Renal pelvis (tissue), 4 donors: ENCODE results near the gene AUTS2. TPM values are rescaled to one million over a fixed set of nuclear protein-coding genes. Genes with fewer than 3 reads are reported as not detected.

Experiments used
- DNase-seq: peaks from one replicate; pipeline ENCODE4 v3.0.0-alpha.2; 2013
- polyA plus RNA-seq, 3 donors: library from polyadenylated mRNA; unstranded; fragments of 120-200 nt; gene quantifications; one replicate each; pipeline ENCODE4 v1.2.1, GENCODE V29; 2013; ENCODE audit not compliant: insufficient read length in 3 of 3

The AUTS2 gene
- polyA plus RNA-seq, 3 donors = 85.8 to 114 (median 86.6) TPM

DNA sequence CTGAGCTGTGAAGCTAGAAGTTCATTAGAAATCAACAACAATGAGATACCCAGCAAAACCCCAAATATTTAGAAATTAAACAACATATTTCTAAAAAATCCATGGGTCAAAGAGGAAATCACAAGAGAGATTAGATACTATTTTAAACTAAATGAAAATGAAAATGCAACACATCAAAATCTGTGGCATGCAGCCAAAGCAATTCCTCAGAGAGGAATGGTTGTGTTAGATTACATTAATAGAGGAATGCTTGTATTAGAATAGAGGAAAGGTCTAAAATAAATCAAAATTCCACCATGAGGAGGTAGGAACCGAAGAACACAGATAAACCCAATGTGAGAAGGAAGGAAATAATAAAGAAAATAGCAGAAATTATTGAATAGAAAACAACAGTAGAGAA lies 891.5 kb downstream of the AUTS2 start:
- DNase-seq = no peak

- no peak for DNase-seq
These were observed 894.4 kb downstream of the AUTS2 start for GRCh38 chr7:70492625-70493024.

- no peak for DNase-seq
These were observed 896.2 kb downstream of the AUTS2 start for GRCh38 chr7:70494225-70495032.

DNA sequence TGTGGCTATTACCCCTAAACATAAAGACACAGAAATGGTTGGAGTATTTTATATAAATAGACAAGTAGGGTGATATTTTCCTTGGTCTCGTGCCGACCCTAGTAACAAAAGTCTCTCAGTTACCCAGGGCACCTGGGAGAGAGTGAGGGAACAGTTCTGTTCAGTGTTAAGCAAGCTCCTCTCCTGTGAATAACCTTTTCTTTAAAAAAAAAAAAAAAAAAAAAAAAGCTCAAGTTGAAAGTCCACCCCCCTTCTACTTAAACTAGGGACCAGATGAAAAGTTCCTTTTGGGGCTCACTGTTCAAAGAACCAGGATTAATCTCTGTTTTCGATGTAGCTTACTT lies 896.7 kb downstream of the AUTS2 start:
- no peak for DNase-seq

GRCh38 chr7:70497793-70498192 lies 899.5 kb downstream of the AUTS2 start:
- DNase-seq = no peak

DNA sequence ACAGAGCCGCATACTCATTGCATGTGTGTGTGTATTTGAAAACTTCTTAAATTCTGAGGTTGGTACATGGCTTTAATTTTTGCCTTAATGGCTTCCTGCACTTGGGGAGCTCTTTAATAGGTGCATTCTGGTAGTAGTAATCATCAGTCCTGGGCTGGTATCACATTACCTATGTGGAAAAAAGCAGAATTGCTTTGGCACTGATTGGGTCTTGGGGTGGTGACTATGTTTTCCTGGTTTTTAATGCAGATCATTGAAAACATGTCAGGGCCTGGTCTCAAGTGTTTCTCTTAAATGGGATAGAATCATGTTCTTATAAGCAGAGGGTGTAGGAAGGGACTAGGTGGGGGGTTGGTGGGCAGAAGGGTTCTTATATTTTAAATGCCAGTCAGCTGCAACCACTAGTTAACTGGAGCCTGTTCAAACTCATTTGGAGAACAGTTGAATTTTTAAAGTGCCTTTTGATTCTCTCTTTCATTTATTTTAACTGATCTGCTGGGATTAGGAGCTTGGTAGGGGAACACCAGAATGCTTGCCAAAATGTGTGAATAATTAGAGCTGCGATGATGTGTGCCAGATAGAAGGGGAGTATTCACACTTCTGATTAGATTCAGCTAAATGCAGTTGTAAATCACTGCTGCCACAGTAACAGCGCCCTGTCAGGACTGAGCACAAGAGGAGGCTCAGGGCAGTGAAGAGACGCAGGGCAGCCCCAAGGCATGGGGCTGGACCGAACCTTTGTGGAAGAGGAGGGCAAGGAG lies 900.1 kb downstream of the AUTS2 start:
- DNase-seq = no peak

GRCh38 chr7:70500261-70500660 lies 902.0 kb downstream of the AUTS2 start:
- no peak for DNase-seq

- DNase-seq = no peak
These were observed 904.0 kb downstream of the AUTS2 start for GRCh38 chr7:70502117-70502863.

DNA sequence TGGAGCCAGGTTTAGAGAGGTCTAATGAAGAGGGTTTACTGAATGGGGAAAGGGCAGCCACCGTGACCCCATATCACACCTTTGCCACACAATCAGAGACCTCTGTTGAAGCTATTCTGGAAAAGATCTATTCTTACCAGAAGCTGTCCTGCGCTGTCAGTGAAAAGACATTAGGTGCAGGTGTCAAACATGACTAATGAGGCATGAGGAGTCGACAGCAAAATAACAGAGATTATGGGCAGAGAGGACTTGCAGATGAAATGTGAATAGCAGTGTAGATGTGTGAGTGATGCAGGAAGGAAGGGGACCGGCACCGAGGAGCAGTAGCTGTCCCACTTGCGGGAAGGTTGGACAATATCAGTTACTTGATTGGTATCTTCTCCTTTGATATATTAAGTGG lies 906.0 kb downstream of the AUTS2 start:
- DNase-seq = no peak

DNA sequence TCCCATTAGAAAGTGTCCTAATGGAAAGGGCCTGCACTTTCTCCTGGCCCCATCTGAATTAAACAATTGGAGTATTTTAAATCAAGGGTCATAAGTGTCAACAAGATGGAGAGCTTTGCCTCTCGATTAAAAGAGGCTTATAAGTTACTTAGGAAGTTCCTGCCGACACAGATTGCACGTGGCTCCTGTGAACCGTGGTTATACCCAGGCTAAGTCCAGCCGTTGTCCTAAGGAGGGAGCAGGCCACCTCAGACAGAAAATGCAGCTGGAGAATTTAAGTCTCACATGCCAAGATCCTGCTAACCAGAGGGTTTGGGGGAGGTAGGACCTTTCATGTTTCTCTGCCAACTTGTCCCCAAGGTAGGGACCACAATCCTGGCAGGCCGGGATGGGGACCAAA lies 907.2 kb downstream of the AUTS2 start:
- no peak for DNase-seq

- no peak for DNase-seq
These were observed 907.6 kb downstream of the AUTS2 start for GRCh38 chr7:70505886-70506285.

GRCh38 chr7:70506434-70506833 lies 908.2 kb downstream of the AUTS2 start:
- no peak for DNase-seq

DNA sequence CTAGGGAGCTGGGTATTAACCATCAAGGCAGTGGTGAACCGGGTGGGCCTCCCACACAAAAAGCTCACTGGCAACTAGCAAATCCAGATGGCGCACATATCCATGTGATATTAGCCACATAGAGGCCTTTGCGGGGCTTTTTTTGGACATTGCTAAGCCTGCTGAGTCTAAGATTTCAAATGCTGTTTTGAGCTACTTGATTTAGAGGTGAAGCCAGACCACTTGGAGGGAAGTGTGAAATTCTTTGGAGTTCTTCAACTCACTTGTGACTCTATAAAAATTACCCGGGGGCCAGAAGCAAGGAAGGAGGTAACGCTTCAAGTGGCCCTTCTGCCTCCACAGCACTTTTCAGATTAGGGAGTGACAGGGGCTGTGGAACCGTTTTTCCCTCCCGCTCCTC lies 913.9 kb downstream of the AUTS2 start:
- DNase-seq = no peak

DNA sequence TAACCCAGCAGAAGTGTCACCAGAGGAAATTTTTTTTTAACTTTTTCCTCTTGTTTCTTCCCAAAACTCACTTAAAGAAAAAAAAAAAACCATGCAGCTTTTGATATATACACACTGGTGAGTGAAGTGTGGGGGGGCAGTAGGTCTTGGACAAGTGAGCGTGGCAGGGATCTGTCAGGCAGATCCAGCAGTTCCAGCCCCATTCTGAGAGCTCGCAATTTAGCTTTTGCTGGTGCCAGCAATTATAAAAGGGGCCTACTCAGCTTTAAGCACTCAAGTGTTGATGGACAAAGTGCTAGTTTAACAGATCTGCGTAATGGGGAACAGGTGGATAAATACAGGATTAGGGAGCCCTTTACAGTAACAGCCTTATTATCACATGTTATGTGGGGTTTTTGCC lies 914.5 kb downstream of the AUTS2 start:
- DNase-seq = no peak

DNA sequence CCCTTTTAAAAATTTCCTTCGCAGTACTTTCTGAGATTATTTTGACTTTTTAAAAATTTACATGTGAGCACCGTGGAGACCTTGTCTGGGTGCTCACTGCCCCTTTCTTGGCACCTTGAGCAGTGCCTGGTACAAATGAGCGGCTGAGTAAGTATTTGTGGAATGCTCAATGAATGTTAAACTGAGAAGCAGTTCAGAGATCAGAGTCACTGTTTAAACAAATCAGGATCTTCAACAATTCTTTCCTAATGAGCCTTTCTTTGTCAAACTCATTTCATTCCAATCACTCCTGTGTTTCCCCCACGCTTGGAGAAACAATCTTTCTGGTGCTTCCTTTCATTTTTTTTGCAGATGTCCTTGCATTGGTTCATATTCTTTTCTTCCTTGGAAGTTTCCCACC lies 922.3 kb downstream of the AUTS2 start:
- DNase-seq = no peak

- no peak for DNase-seq
These were observed 925.1 kb downstream of the AUTS2 start for GRCh38 chr7:70523249-70523988.

DNA sequence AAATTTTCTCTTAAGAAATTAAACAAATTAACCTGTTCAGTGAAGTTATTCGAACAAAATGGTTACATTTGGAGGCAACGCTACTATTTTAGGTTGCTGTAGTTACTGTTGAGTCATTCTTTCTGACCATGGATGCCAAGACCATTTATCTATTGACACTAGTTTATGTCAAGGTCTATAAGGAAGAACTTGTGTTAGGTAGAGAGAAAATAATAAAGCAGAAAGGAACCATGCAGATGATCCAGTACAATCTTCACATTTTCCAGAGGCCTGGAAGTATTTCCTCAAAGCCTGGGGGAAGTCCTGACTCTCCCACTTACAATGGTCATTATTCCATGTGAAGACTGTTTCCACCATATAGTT lies 925.7 kb downstream of the AUTS2 start:
- DNase-seq = no peak

GRCh38 chr7:70525991-70526390 lies 927.7 kb downstream of the AUTS2 start:
- no peak for DNase-seq

DNA sequence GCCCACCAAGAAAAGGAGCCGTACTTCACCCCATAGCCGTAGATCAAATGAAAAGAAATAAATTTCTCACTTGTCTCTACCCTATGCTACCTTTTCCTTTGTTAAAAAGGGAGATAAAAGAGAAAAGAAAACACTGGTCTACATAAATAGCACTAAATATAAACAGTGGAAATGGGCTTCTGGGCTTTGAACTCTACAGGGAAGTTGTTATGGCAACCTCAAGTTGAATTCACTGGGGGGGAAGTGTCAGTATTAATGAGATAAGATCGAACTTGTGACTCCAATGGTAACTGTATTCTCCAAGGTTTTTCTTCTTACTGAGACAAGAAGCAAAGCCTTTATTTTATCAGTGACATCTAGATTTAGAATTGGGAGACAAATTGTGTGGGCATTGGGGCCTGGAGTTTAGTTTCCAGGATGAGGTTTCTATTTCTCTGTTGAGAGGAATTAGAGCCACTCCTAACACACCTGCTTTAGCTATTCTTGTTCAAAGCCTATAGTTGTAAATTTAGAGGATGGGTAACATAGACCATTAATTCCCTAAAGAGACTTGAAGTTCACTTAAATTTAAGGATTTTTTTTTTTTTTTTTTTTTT lies 929.3 kb downstream of the AUTS2 start:
- peak; percentile 34 for DNase-seq

DNA sequence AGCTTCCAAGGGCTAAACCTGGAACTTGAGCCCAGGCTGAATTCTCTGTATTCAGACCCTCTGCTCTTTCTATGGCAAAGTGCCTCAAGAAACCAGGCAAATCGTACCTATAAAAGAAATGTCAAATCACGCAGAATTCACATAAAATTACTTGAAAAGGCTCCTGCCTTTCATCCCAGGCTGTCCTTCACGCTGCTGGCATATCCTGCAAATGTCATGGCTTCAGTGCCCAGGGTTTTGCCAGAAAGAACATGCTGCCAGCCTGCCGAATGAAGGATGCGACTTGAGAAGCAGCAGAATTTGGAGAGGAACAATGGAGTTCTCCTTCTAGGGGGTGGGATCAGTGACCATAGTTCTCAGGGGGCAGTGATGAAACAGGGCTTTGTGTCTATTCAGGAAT lies 931.2 kb downstream of the AUTS2 start:
- DNase-seq = no peak

DNA sequence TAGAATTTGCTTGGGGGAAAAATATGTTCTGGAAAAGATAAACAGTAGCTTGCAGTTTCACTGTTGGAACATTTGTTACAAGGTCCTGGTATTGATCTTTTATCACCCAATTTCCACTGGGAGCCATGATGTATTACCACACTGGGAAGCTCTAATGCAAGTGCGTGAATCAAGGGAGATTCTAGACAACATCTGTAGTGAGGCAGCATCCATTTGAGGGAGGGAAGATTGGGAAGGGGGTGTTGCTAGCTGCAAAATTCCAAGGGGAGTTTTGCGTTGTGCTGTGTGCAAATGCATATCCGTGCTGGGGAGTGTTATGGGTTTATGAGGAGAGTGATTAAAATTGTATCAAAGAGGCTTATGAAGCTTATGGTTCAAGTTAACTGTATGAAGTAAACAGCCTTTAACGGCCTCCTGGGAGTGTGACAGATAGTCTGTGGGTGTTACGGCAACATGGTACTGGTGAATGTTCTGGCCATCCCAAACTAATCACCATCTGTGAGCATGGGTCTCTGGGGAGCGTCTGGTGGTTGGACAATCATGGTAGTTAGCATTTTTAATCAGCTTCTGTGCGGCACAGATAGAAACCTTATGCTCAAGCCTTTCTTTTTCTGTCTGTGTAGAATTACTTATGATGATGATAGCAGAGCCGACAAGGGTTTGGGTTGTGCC lies 931.8 kb downstream of the AUTS2 start:
- no peak for DNase-seq
